HUDEP-2 (cell line): Measurements from ENCODE around the gene ARID3C.

Experiments used
- DNase-seq, 76 experiments: peaks; one replicate each; lab custom pipeline; 2025; ENCODE audit not compliant: unreplicated experiment in 76 of 76; lab: John Stamatoyannopoulos, UW

ARID3C gene

GRCh38 chr9:34603610-34604231 is 25.1 kb downstream of the ARID3C start:
- DNase-seq: peak in 68 of 76 experiments; percentile 5 to 80 (median 48)

DNA sequence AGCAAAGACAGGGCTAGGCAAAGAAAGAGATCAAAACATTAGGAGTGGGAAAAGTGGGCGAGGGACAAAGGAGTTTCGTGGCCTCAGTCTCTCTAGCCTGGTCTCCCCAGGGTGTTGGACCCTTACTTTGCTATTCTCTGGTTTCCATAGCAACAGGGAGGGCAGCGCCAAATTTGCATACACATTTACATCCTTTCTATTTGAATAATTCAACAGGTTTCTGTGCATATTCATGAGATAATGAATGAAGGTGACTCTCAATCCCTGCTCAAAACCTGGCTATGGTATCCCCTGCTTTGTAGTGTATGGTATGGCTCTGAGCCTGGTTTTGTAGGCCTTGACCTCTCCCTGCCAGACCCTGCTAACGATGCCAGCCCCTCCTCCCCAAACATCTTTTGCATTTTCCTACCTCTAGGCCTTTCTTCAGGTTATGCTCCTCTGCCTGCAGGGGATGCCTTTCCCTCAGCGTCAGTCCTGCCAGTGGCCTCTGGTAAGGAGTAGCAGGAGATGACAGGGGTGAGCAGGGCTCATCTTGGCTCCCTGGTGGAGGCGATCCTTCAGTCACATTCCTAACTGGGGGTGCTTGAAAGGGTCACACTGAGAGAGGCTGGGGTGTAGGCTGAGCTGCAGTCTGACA is 26.8 kb downstream of the ARID3C start:
- no peak for DNase-seq

DNA sequence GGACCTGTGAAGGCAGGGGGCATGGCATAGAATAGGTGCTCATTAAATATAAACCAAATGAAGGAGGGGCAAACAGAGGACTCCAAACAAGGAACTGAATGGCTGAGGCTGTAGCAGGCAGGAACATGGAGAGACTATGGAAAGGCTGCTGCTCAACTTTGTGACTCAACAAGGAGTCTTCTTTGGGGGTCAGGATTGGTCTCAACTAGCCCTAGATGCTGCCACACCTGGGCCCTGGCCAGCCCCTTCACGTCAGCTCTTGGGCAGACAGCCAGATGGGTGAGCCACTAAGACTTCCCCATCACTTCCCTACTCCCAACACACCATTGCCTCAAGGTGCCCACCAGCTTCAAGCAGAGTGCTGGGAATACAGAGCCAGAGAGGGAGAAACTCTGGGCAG is 28.0 kb downstream of the ARID3C start:
- no peak for DNase-seq

DNA sequence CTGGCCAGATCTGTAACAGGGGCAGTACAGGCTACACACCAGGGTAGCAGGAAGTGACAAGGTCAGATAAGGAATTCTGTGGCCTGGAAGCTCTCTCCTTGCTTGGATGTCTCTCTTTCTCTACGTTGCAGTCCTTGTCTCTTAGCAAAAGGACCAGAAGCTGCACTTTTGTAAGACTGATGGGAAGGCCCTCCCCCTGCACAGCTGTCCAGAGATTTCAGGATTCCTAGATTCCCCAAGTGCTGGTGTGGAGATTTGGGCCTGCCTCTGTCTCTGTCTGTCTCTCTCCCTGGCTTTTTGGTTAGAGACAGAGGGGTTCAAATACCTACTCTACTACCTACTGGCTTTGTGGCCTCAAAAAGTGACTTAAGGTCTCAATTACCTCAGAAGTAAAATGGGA is 29.3 kb downstream of the ARID3C start:
- no peak for DNase-seq

DNA sequence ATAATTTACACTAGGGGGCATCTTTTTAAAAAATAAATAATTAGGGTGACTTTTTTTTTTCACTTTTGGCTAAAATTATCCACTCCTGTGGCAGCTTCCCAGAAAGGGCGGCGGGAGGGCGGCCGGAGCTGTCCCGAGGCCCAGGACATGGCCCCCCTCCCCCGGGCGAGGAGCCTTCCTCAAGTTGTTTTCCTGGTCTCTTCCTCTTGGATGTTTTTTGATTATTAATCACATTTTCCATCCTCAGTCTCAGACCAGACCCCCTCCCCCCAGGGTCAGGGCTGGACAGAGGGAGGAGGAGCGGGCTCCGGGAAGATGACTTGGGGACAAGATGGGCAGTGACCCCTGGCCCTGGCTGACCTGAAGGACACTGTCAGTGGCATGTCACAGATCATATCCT is 34.7 kb downstream of the ARID3C start:
- DNase-seq: no peak

- peak in 2 of 76 experiments; percentile 8 to 10 for DNase-seq
Observed at GRCh38 chr9:34592895-34593601, 35.8 kb downstream of the ARID3C start.

DNA sequence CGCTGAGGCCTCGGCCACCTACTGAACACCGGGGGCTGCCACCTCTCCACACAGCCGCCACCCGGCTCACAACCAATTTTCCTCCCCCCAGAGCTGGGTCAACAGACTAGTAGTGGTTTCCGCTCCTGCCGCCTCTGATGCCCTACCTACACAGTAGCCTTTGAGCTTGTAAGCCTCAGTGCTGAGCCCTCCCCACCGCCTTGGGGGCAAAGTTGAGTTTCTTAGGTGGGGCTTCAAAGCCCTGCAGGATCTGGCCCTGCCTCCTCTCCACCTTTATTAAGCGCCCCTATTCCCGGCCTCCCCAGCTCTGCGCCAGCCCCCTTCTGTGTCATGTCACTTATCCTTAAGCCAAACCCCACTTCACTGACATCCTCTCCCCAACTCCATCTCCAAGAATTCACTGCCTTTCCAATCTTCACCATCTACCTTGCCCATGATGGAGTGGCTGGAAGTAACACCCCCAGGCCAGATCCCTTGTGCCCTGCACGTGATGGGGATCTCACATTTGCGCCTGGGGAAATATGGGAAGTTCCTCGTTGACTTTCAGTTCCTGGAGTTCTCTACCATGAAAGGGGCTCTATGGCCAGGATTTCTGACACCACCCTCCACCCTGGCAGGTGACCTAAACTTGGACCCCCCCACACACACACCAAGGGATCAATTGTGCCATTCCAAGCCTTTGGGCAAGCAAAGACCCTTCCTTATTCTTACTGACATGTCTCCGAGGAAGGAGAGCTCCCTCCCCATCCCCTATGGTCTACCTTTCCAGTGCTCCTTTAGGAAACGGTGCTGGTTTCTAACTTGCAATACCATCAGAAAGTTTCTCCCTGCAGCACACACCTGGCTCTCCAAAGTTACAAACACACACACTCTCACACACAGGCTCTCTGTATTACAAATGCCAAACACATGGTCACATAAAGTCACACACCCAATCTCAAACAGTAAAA is 36.7 kb downstream of the ARID3C start:
- peak in 1 of 76 experiments; percentile 10 for DNase-seq

GRCh38 chr9:34591248-34591916 is 37.5 kb downstream of the ARID3C start:
- peak in 60 of 76 experiments; percentile 5 to 81 (median 54) for DNase-seq

GRCh38 chr9:34590381-34591247 is 38.3 kb downstream of the ARID3C start:
- DNase-seq: peak in 9 of 76 experiments; percentile 6 to 34 (median 9)

DNA sequence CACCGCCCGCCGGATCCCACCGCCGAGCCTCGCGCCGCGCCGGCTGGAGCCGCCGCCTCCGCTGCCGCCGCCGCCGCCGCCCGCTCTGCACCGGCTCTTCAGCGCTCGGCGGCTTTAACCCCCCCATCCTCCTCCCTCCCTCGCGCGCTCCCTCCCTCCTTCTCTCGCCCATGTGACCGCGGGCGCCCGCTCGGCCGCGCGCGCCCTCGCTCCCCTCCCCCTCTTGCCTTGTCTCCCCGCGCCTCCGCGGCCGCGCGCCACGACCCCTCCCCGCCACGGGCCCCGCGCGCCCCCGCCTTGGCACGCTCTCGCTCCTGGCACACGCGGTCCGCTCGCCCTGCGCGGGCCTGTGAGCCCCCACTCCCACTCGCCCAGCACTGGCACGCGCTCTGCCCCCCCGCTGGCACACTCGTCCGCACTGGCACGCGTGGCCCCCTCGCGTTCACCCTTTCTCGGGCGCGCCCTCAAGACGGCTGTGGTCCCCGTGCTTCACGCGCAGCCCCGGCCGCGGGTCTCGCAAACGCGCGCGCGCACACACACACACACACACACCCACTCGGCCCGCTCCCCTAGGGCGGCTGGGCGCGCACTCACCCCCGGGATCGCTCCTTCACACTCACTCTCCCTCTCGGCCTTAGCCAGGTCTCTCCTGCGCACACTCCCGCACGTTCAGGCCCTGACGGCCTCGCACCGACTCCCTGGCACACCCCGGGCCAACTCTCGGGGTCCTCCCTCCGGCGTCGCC is 39.1 kb downstream of the ARID3C start, which contains the start of gene CNTFR:
CNTFR (minus strand) TSS at position 89 of the 745 bp plus-strand sequence. CDS start 20,743 bp downstream, outside the sequence.
- DNase-seq: peak in 4 of 76 experiments; percentile 4 to 13 (median 8)

- no peak for DNase-seq
Observed at GRCh38 chr9:34588671-34589635, 39.9 kb downstream of the ARID3C start.

DNA sequence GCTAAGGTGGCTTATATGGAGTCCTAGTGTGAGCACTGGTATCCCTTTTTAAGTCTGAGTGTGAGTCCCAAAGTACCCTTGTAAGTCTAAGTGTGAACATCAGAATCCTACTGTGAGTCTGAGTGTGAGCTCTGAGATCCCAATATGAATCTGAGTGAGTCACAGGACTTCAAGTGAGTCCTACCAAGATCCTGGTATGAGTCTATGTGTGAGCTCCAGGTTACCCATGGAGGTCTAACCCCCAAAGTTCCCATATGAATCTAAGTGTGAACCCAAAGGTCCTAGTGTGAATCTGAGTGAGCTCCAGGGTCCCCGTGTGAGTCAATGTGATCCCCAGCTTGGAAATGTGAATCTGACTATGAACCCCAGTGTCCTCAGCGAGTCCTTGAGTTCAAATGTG is 41.6 kb downstream of the ARID3C start:
- DNase-seq: no peak

DNA sequence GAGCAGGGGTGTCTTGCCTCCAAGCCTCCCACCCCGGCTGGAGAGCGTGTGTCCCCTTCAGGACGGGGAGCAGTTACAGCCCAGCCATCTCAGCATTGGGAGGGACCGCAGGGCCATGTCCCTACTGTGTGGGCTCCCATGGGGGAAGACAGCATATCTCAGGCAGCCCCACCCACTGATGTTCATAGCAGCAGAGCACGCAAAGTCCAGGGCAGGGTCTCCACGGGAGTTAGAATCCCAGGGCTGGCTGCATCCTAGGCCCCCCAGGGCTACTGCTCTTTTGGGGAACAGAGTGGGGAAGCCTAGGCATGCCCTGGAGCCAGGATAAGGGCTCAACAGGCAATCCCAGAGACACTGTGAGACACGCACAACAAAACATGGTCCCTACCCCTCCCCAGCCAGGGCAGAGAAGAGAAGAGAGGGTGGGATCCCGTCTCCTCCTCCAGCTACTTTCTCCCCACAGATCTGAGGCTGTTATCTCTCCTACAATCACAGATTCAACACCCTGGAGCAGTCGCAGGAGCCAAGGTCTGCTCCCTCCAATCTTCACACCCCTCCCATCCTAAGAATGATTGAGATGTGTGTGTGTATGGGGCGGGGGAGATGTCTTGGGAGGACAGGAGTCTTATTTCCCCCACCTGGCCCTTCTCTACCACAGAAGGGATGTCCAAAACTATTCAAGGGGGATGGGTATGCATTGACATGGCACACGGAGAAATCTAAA is 42.8 kb downstream of the ARID3C start:
- no peak for DNase-seq

DNA sequence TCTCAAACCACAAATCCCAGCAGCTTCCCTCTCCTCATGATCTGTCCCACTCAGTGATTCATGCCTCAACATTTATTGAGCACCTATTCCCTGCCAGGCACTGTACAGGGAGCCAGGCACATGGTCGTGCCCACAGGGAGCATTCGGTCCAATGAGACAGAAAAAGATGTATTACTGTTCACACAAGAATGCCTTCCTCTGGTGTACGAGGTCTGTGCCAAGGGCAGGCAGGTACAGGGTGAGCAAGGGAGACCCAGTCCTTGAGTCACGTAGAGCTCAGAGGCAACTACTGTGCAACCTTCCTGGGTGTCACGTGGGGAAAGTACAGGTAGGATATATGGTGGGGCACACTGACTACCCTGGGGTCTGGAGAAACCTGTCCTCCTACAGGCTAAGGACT is 43.9 kb downstream of the ARID3C start:
- DNase-seq: no peak

DNA sequence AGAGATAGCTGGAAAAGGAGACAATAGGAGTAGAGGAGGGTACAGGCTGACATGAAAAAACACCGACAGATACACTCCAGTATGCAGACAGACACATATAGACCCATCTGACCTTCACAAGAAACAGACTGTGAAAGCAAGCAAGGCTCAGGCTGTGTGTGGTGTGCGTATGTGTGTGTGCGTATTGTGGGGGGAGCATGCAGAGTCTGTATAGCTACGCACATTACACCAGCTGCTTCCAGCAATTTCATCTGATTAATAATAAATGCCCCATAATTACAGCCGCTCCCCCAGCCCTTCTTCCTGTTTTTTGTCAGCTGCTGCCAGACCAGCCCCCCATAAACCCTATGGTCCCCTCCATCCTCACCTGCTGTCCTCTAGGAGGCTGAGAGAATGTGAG is 46.1 kb downstream of the ARID3C start:
- no peak for DNase-seq

DNA sequence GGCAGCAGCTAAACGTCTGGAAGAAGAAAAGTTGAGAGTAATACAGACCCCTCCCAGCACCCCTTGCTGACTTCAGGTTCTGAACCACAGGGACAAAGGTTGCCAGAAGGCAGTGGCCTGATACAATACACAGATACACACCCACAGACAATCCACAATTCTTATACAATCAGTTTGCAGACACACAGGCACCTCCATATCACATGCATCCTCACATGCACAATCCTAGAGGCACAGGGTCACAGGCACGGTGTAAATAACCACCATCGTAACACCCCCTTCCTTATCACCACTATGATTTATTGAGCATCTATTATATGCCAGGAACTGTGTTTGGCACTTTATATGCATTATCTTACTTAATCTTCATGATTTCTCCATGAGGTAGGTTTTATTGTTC is 47.5 kb downstream of the ARID3C start:
- DNase-seq: no peak

DNA sequence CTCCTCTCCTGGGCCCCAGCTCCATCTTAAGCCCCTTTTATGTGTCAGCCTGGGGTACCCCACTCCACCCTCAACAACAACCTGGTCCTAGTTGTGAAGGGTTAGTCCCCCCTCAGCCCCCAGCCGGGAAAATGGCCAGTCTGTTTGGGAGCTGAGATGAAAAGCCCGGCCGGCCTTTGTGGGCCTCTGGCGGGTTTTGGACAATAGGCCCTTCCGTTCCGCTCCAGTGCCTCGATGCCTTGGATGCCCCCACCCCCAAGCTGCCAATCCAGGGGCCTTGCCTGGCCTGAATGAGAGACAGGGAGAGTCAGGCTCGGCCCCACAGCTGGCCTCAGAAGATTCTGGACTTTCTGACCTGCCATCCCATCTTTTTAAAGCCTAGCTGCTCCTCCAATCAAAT is 48.5 kb downstream of the ARID3C start:
- no peak for DNase-seq
